HepG2 (cell line): ENCODE measurements around the gene CNR2. TPM values are rescaled to one million over a fixed set of nuclear protein-coding genes. Genes with fewer than 3 reads are reported as not detected.

ENCODE experiments used
- AGO2 ChIP-seq: fragments of 200-400 bp; formaldehyde crosslinking; optimal IDR thresholded peaks from 2 replicates; pipeline ENCODE3; 2017; ENCODE audit warnings: mild to moderate bottlenecking, low read depth, low read length, moderate library complexity
- BCL6 ChIP-seq: IDR thresholded peaks from 2 replicates; pipeline ENCODE4 v1.6.1; 2016; ENCODE audit warnings: missing genetic modification reagents, missing compliant biosample characterization
- CEBPB ChIP-seq: IDR thresholded peaks from 2 replicates; pipeline ENCODE4 v1.6.1; 2011; ENCODE audit warnings: low read depth, low read length, improper control_type of control experiment, borderline replicate concordance
- GTF2F1 ChIP-seq: fragments of 150-350 bp; IDR thresholded peaks from 2 replicates; pipeline ENCODE4 v1.6.1; 2014; ENCODE audit warnings: low read length
- IRX3 ChIP-seq: sonication (generic); formaldehyde crosslinking; IDR thresholded peaks from 2 replicates; pipeline ENCODE4 v1.8.1; 2023; ENCODE audit warnings: mild to moderate bottlenecking, low read depth, missing genetic modification reagents, borderline replicate concordance
- KLF12 ChIP-seq: sonication (generic); formaldehyde crosslinking; IDR thresholded peaks from 2 replicates; pipeline ENCODE4 v1.4.0; 2020; ENCODE audit warnings: missing genetic modification reagents, borderline replicate concordance
- MEIS2 ChIP-seq: sonication (generic); formaldehyde crosslinking; IDR thresholded peaks from 2 replicates; pipeline ENCODE4 v1.9.0; 2021; ENCODE audit warnings: mild to moderate bottlenecking, missing genetic modification reagents
- MNT ChIP-seq: fragments of 450-650 bp; IDR thresholded peaks from 2 replicates; pipeline ENCODE4 v1.6.1; 2016
- MTF2 ChIP-seq: sonication (generic); formaldehyde crosslinking; IDR thresholded peaks from 2 replicates; pipeline ENCODE4 v1.5.0; 2020; ENCODE audit warnings: missing genetic modification reagents, borderline replicate concordance
- PCBP1 ChIP-seq: fragments of 200-400 bp; formaldehyde crosslinking; IDR thresholded peaks from 2 replicates; pipeline ENCODE4 v1.6.1; 2017; ENCODE audit warnings: mild to moderate bottlenecking, low read depth, low read length, borderline replicate concordance
- PHF5A ChIP-seq: IDR thresholded peaks from one replicate; pipeline ENCODE4 v1.6.1; 2018; ENCODE audit warnings: low read depth, missing genetic modification reagents; ENCODE audit not compliant: unreplicated experiment
- SETDB1 ChIP-seq: sonication (generic); formaldehyde crosslinking; IDR thresholded peaks from 2 replicates; pipeline ENCODE4 v1.5.1; 2020; ENCODE audit warnings: missing genetic modification reagents, mild to moderate bottlenecking, borderline replicate concordance
- SMC3 ChIP-seq: IDR thresholded peaks from 2 replicates; pipeline ENCODE4 v1.6.1; 2011; ENCODE audit warnings: low read length, improper control_type of control experiment
- TBL1XR1 ChIP-seq: fragments of 150-350 bp; IDR thresholded peaks from 2 replicates; pipeline ENCODE4 v1.6.1; 2014; ENCODE audit warnings: borderline replicate concordance, low read length; ENCODE audit not compliant: partially characterized antibody
- TFAP4 ChIP-seq: sonication (generic); IDR thresholded peaks from 2 replicates; pipeline ENCODE4 v1.6.1; 2016; ENCODE audit warnings: low read depth, borderline replicate concordance
- ZFP37 ChIP-seq: sonication (generic); formaldehyde crosslinking; IDR thresholded peaks from 2 replicates; pipeline ENCODE4 v1.4.0; 2020; ENCODE audit warnings: missing genetic modification reagents, borderline replicate concordance
- ZMAT5 ChIP-seq: sonication (generic); formaldehyde crosslinking; IDR thresholded peaks from 2 replicates; pipeline ENCODE4 v1.5.0; 2020; ENCODE audit warnings: mild to moderate bottlenecking, low read depth, missing genetic modification reagents, borderline replicate concordance
- ZNF337 ChIP-seq: sonication (generic); formaldehyde crosslinking; IDR thresholded peaks from 2 replicates; pipeline ENCODE4 v1.5.1; 2020; ENCODE audit warnings: missing genetic modification reagents, low read depth, mild to moderate bottlenecking, borderline replicate concordance
- ZNF543 ChIP-seq: sonication (generic); formaldehyde crosslinking; IDR thresholded peaks from 2 replicates; pipeline ENCODE4 v1.4.0; 2020; ENCODE audit warnings: mild to moderate bottlenecking, missing genetic modification reagents
- ZNF614 ChIP-seq: IDR thresholded peaks from 2 replicates; pipeline ENCODE4 v1.6.1; 2018; ENCODE audit warnings: missing biosample characterization, missing genetic modification reagents, inconsistent platforms, borderline replicate concordance
- ZNF713 ChIP-seq: sonication (generic); formaldehyde crosslinking; IDR thresholded peaks from 2 replicates; pipeline ENCODE4 v1.4.0; 2020; ENCODE audit warnings: mild to moderate bottlenecking, missing genetic modification reagents
- ZNF768 ChIP-seq: sonication (generic); formaldehyde crosslinking; IDR thresholded peaks from 2 replicates; pipeline ENCODE4 v1.4.0; 2020; ENCODE audit warnings: missing genetic modification reagents
- ZNF782 ChIP-seq: sonication (generic); formaldehyde crosslinking; IDR thresholded peaks from 2 replicates; pipeline ENCODE4 v1.4.0; 2020; ENCODE audit warnings: missing genetic modification reagents, mild to moderate bottlenecking, borderline replicate concordance
- polyA plus RNA-seq, 8 experiments: library from polyadenylated mRNA; depleted of rRNA in 3 of 8; stranded (reverse) in 7 of 8; unstranded in 1 of 8; fragments of >200 nt; fragmentation: Illumina TruSeq in 4 of 8; extraction: Trizol in 4 of 8; gene quantifications; 2 replicates each; pipeline versions ENCODE4 v1.2.1 to v1.2.3, GENCODE V29; 2011 to 2016; ENCODE audit warnings: low read depth in 4 of 8, missing spikeins in 1 of 8, mixed read lengths in 1 of 8; ENCODE audit not compliant: insufficient read depth in 1 of 8
- total RNA-seq, 5 experiments: library from RNA; depleted of rRNA; stranded (reverse); fragments of >200 nt; fragmentation: Illumina TruSeq; extraction: Trizol; gene quantifications; 2 replicates each; pipeline ENCODE4 v1.2.3, GENCODE V29; 2016; ENCODE audit warnings: low read depth in 1 of 5
- TF ChIP-seq, protein P1 (sequence below): sonication (generic); formaldehyde crosslinking; IDR thresholded peaks from 2 replicates; pipeline ENCODE4 v1.5.0; 2020; ENCODE audit warnings: missing genetic modification reagents
- TF ChIP-seq, protein P2 (sequence below): sonication (generic); formaldehyde crosslinking; IDR thresholded peaks from 2 replicates; pipeline ENCODE4 v1.4.0; 2020; ENCODE audit warnings: missing genetic modification reagents

Gene CNR2
- total and polyA plus RNA-seq, 2 of the 13 experiments (the other 11 are each of a cell fraction or from before 2014, with no cell fraction given): not detected

DNA sequence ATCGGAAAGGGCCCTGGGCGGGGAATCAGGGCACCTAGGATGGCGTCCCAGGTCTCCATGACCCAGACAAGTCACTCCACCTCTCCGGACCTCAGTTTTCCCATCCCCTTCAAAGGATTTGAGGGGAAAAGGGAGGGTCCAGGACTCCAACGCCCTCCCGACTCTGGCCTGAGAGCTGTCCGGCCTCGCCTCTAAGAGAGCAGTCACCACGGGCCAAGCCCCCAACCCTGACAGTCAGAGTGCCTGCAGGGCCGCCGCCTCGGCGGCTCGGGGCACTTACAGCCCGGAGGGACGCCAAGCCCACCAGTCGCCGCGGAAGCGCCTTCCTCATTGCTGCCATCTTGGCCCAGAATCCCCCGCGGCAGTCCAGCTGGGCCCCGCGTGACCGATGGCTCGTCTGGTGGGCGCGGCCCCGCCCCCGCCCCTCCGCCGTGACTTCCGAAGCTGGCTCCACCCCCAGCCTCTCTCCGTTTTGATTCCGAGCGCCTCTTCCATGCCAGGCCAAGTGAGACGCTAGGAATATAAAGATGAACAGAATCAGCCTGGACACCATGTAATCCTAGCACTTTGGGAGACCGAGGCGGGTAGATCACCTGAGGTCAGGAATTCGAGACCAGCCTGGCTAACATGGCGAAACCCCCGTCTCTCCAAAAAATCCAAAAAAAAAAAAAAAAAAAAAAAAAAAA, 87.9 kb downstream of the CNR2 start, which contains the start of gene HMGCL (continued):
- TF ChIP-seq PHF5A (CRISPR knock-in tag): peak; percentile 47
- TF ChIP-seq AGO2: peak; percentile 77
- TF ChIP-seq IRX3: peak; percentile 71; the same call in 1 of the 2 replicates
- TF ChIP-seq MTF2 (CRISPR knock-in tag): peak; percentile 48; the same call in 1 of the 2 replicates
- no peak for TF ChIP-seq SMC3
- TF ChIP-seq SETDB1 (CRISPR knock-in tag): no peak
- no peak for TF ChIP-seq ZNF713
- TF ChIP-seq ZNF337 (CRISPR knock-in tag): 0 out of 2 replicates have a peak, but pooled peaks have one; percentile 68
- peak; percentile 82 for TF ChIP-seq ZNF768 (CRISPR knock-in tag)
- TF ChIP-seq, protein P1, sequence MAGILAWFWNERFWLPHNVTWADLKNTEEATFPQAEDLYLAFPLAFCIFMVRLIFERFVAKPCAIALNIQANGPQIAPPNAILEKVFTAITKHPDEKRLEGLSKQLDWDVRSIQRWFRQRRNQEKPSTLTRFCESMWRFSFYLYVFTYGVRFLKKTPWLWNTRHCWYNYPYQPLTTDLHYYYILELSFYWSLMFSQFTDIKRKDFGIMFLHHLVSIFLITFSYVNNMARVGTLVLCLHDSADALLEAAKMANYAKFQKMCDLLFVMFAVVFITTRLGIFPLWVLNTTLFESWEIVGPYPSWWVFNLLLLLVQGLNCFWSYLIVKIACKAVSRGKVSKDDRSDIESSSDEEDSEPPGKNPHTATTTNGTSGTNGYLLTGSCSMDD (CRISPR knock-in tag): peak; percentile 70; the same call in 1 of the 2 replicates
- peak; percentile 89 for TF ChIP-seq KLF12 (CRISPR knock-in tag)
- TF ChIP-seq CEBPB: no peak
- peak; percentile 62 for TF ChIP-seq BCL6 (CRISPR knock-in tag)
- no peak; the same call in 1 of the 2 replicates for TF ChIP-seq MNT
- no peak for TF ChIP-seq GTF2F1
- 0 out of 2 replicates have a peak, but pooled peaks have one; percentile 46 for TF ChIP-seq ZNF782 (CRISPR knock-in tag)
- TF ChIP-seq PCBP1: no peak
- no peak for TF ChIP-seq TBL1XR1
- peak; percentile 93 for TF ChIP-seq MEIS2 (CRISPR knock-in tag)
- TF ChIP-seq, protein P2, sequence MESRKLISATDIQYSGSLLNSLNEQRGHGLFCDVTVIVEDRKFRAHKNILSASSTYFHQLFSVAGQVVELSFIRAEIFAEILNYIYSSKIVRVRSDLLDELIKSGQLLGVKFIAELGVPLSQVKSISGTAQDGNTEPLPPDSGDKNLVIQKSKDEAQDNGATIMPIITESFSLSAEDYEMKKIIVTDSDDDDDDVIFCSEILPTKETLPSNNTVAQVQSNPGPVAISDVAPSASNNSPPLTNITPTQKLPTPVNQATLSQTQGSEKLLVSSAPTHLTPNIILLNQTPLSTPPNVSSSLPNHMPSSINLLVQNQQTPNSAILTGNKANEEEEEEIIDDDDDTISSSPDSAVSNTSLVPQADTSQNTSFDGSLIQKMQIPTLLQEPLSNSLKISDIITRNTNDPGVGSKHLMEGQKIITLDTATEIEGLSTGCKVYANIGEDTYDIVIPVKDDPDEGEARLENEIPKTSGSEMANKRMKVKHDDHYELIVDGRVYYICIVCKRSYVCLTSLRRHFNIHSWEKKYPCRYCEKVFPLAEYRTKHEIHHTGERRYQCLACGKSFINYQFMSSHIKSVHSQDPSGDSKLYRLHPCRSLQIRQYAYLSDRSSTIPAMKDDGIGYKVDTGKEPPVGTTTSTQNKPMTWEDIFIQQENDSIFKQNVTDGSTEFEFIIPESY (CRISPR knock-in tag): no peak
- no peak for TF ChIP-seq ZMAT5
- TF ChIP-seq ZNF614 (CRISPR knock-in tag): peak; percentile 72
- peak; percentile 49; the same call in 1 of the 2 replicates for TF ChIP-seq ZFP37 (CRISPR knock-in tag)
- TF ChIP-seq TFAP4: peak; percentile 99
- TF ChIP-seq ZNF543 (CRISPR knock-in tag): peak; percentile 63; the same call in 1 of the 2 replicates
